GM21526 (cell line): Measurements from ENCODE around the gene SLC7A10.
"Not testable (repeated sequence)": the region's sequence is repeated elsewhere in the genome, so short reads cannot be mapped to it uniquely, and the experiment has no call there.

Source experiments
- ATAC-seq: cut with Tn5 transposase; IDR thresholded peaks from one replicate; pipeline ENCODE4 v1.9.1; 2021; ENCODE audit warnings: moderate library complexity; ENCODE audit not compliant: unreplicated experiment, low FRiP score

SLC7A10 gene

GRCh38 chr19:33220115-33220514, 5.5 kb downstream of the SLC7A10 start:
- no peak for ATAC-seq

- ATAC-seq = no peak
Observed at GRCh38 chr19:33219261-33219815, 6.3 kb downstream of the SLC7A10 start.

- ATAC-seq = no peak
Observed at GRCh38 chr19:33217881-33218280, 7.8 kb downstream of the SLC7A10 start.

- no peak for ATAC-seq
Observed at GRCh38 chr19:33216198-33216830, 9.3 kb downstream of the SLC7A10 start.

GRCh38 chr19:33215438-33216197, 10.0 kb downstream of the SLC7A10 start:
- ATAC-seq = no peak

- no peak for ATAC-seq
Observed at GRCh38 chr19:33214596-33214995, 11.1 kb downstream of the SLC7A10 start.

- no peak for ATAC-seq
Observed at GRCh38 chr19:33212436-33213172, 13.0 kb downstream of the SLC7A10 start.

- ATAC-seq = no peak
Observed at GRCh38 chr19:33211794-33212435, 13.7 kb downstream of the SLC7A10 start.

GRCh38 chr19:33210266-33210940, 15.2 kb downstream of the SLC7A10 start:
- no peak for ATAC-seq

GRCh38 chr19:33209850-33210230, 15.8 kb downstream of the SLC7A10 start:
- ATAC-seq = not testable (repeated sequence)

- ATAC-seq = no peak
Observed at GRCh38 chr19:33208904-33209849, 16.5 kb downstream of the SLC7A10 start.

GRCh38 chr19:33208371-33208895, 17.2 kb downstream of the SLC7A10 start:
- ATAC-seq = no peak

- ATAC-seq = no peak
Observed at GRCh38 chr19:33207903-33208302, 17.7 kb downstream of the SLC7A10 start.

- ATAC-seq = no peak
Observed at GRCh38 chr19:33207040-33207620, 18.5 kb downstream of the SLC7A10 start.

GRCh38 chr19:33206261-33207039, 19.2 kb downstream of the SLC7A10 start:
- no peak for ATAC-seq

GRCh38 chr19:33205531-33206260, 20.0 kb downstream of the SLC7A10 start:
- ATAC-seq = no peak

GRCh38 chr19:33205110-33205509, 20.5 kb downstream of the SLC7A10 start:
- ATAC-seq = no peak
